Measurements from ENCODE around the gene PTGS2. TPM values are rescaled to one million over a fixed set of nuclear protein-coding genes. Genes with fewer than 3 reads are reported as not detected.

PTGS2 gene
- total and polyA plus RNA-seq, 2 of the 8 experiments (the other 6 are each of a cell fraction or from before 2014, with no cell fraction given), result 0.29 to 0.35 TPM

- Histone ChIP-seq H4K8ac (ENCODE audit: extremely low read depth, insufficient read depth, low read length) (no peak overlapping the region), H2BK15ac (ENCODE audit: low read length) (no peak overlapping the region), H3K23me2 (ENCODE audit: low read depth, low read length) (no peaks in the 10 kb centered on the region), H3K4me1 (replicated peaks in 1 of 4; ENCODE audit: control insufficient read depth in 3 of 4, insufficient read depth in 4 of 4, low read length in 3 of 4) (no peaks in the 10 kb centered on the region), H2AFZ (ENCODE audit: low read length) (no peak overlapping the region), H3K79me2 (ENCODE audit: control insufficient read depth in 1 of 2, insufficient read depth in 2 of 2, low read length in 2 of 2) (no peaks in the 10 kb centered on the region), H3K56ac (replicated peaks; ENCODE audit: insufficient read length, low read depth, low read length) (no peak overlapping the region), H3K14ac (ENCODE audit: insufficient read length) (no peak overlapping the region), H3K4me3 (ENCODE audit: extremely low read depth in 1 of 4, insufficient read depth in 2 of 4, low read depth in 3 of 4, low read length in 4 of 4) (no peak overlapping the region), H3K9me3 (ENCODE audit: insufficient read depth in 2 of 2, low read depth in 1 of 2, low read length in 1 of 2) (no peaks in the 10 kb centered on the region), H4K20me1 (replicated peaks in 1 of 2; ENCODE audit: control insufficient read depth in 1 of 2, insufficient read depth in 2 of 2, low read length in 2 of 2) (no peaks in the 10 kb centered on the region), H4K91ac (replicated peaks; ENCODE audit: insufficient read length, low read length) (no peak overlapping the region), H3K18ac (ENCODE audit: extremely low read depth, low read length) (no peak overlapping the region), H3K9ac (replicated peaks in 1 of 4; ENCODE audit: extremely low read depth in 1 of 4, low read depth in 3 of 4, low read length in 3 of 4) (no peak overlapping the region), H2BK20ac (ENCODE audit: low read length) (no peak overlapping the region), H3K36me3 (ENCODE audit: control insufficient read depth in 2 of 4, insufficient read depth in 4 of 4, low read length in 3 of 4) (no peaks in the 10 kb centered on the region), H3K4ac (replicated peaks; ENCODE audit: insufficient read length, low read depth, low read length) (no peak overlapping the region), H3K4me2 (ENCODE audit: insufficient read depth in 1 of 2, low read depth in 2 of 2, low read length in 2 of 2) (no peak overlapping the region), H2AK5ac (ENCODE audit: low read depth, low read length) (no peak overlapping the region), H3K27ac (ENCODE audit: low read depth, low read length) (no peak overlapping the region), H2BK12ac (ENCODE audit: low read depth, low read length) (no peak overlapping the region), H2BK5ac (ENCODE audit: low read depth, low read length) (no peak overlapping the region), H3K27me3 (replicated peaks in 1 of 4; ENCODE audit: control insufficient read depth in 3 of 4, extremely low read depth in 1 of 4, insufficient read depth in 3 of 4, low read length in 3 of 4) (no peaks in the 10 kb centered on the region), H3K23ac (ENCODE audit: insufficient read length) (no peak overlapping the region), H2BK120ac (replicated peaks; ENCODE audit: low read depth, low read length) (no peak overlapping the region), H3K79me1 (ENCODE audit: low read depth, low read length) (no peaks in the 10 kb centered on the region), H4K5ac (ENCODE audit: insufficient read length, low read depth, low read length) (no peak overlapping the region)
- DNase-seq (ENCODE audit: low read depth in 1 of 2, low spot score in 2 of 2) (no peak), FAIRE-seq (no peak)
- ChIA-PET CTCF (ENCODE audit: partially characterized antibody) (no interaction called here), POLR2A (ENCODE audit: partially characterized antibody) (no interaction called here)
- WGBS, 2 experiments (ENCODE audit: extremely low coverage in 1 of 2, insufficient coverage in 1 of 2, insufficient read length in 1 of 2, insufficient replicate concordance in 2 of 2, low coverage in 1 of 2, low lambda C conversion rate in 2 of 2, missing lambda C conversion rate in 1 of 2), result 85% methylated on average over 2 of the region's 2 CpGs; no CpG with 5 or more reads in 1 of the 2 experiments
- no peak for TF ChIP-seq EP300 (IDR thresholded peaks at IDR 0.05; ENCODE audit: borderline replicate concordance in 1 of 2, low read depth in 2 of 2, low read length in 2 of 2)
- TF ChIP-seq SIRT6 (IDR thresholded peaks at IDR 0.05; ENCODE audit: low read length), result no peak
- TF ChIP-seq EZH2 (IDR thresholded peaks at IDR 0.05; ENCODE audit: low read depth, low read length, severe bottlenecking), result no peak
- no peak for TF ChIP-seq GTF2F1 (IDR thresholded peaks at IDR 0.05; ENCODE audit: borderline replicate concordance, low read depth, low read length)
- no peak for TF ChIP-seq TEAD4 (IDR thresholded peaks at IDR 0.05; ENCODE audit: low read depth, low read length)
- TF ChIP-seq TBP (IDR thresholded peaks at IDR 0.05; ENCODE audit: low read depth, low read length), result no peak
- no peak for TF ChIP-seq SP1 (IDR thresholded peaks at IDR 0.05; ENCODE audit: low read depth, low read length)
- TF ChIP-seq KDM1A (IDR thresholded peaks at IDR 0.05; ENCODE audit: borderline replicate concordance, low read length), result no peak
- TF ChIP-seq KDM5A (IDR thresholded peaks at IDR 0.05; ENCODE audit: low read length), result no peak
- no peak for TF ChIP-seq RAD21 (IDR thresholded peaks at IDR 0.05 in 1 of 2, conservative IDR thresholded peaks at IDR 0.05 in 1 of 2; ENCODE audit: low read depth in 2 of 2, low read length in 2 of 2)
- TF ChIP-seq BCL11A (IDR thresholded peaks at IDR 0.05; ENCODE audit: low read depth in 2 of 2, low read length in 2 of 2), result no peak
- TF ChIP-seq CBX5 (IDR thresholded peaks at IDR 0.05; ENCODE audit: low read depth, low read length), result no peak
- TF ChIP-seq HDAC6 (IDR thresholded peaks at IDR 0.05; ENCODE audit: low read depth, low read length), result no peak
- no peak for TF ChIP-seq CREB1 (IDR thresholded peaks at IDR 0.05)
Measured at GRCh38 chr1:186699519-186699918, 19.3 kb upstream of the PTGS2 start.
